GM04503 (cell line): ENCODE results near the gene MAMDC2.

Experiments
- DNase-seq: peaks from one replicate; pipeline ENCODE4 v3.0.0-alpha.2; 2012; ENCODE audit warnings: low read depth

The MAMDC2 gene

GRCh38 chr9:70261131-70261870, 217.7 kb downstream of the MAMDC2 start:
- DNase-seq: no peak

GRCh38 chr9:70262366-70262765, 218.7 kb downstream of the MAMDC2 start:
- no peak for DNase-seq

- DNase-seq: no peak
Measured at GRCh38 chr9:70262948-70263347, 219.3 kb downstream of the MAMDC2 start.

- peak; percentile 26 for DNase-seq
Measured at GRCh38 chr9:70263421-70263820, 219.8 kb downstream of the MAMDC2 start.
